AG04449 (cell line): ENCODE results near the gene CCS.

ENCODE experiments used
- CTCF ChIA-PET: fragments of 350-600 bp; formaldehyde crosslinking; extraction: SDS; loops from one replicate; lab custom pipeline; 2021; ENCODE audit warnings: antibody characterized with exemption; lab: Yijun Ruan, JAX
- POLR2A ChIA-PET: fragments of 400-600, 350-600 bp; formaldehyde crosslinking; extraction: SDS; loops from one replicate; lab custom pipeline; 2020; ENCODE audit warnings: antibody characterized with exemption, inconsistent platforms; lab: Yijun Ruan, JAX
- DNase-seq: peaks from one replicate; pipeline ENCODE4 v3.0.0-alpha.2; 2010; ENCODE audit warnings: low read depth, low spot score
- H3K4me3 ChIP-seq: 2 replicates; pipeline ENCODE4 v1.5.1; 2011; ENCODE audit warnings: low read depth, mild to moderate bottlenecking, control low read depth, low read length
- CTCF ChIP-seq: IDR thresholded peaks from one replicate; pipeline ENCODE4 v1.5.1; 2011; ENCODE audit warnings: mild to moderate bottlenecking, moderate library complexity, low read length, control low read depth, inconsistent platforms; ENCODE audit not compliant: insufficient read depth; ENCODE audit errors: missing control alignments

Gene CCS

GRCh38 chr11:66629356-66629755 lies 36.4 kb downstream of the CCS start:
- no peak for TF ChIP-seq CTCF
- H3K4me3 ChIP-seq, result no peak overlapping the region
- ChIA-PET CTCF (interaction anchor here (1.5 to 1.8 kb wide), 2 partner anchors 10 to 51 kb away, joined by 3 to 5 read pairs; no protein-coding TSS in a partner anchor), POLR2A (interaction anchor here (1.2 to 2.8 kb wide), 2 partner anchors 9 to 12 kb away, joined by 6 to 15 read pairs; partner anchors contain the start of genes RBM14 and RBM4)
- no peak for DNase-seq

GRCh38 chr11:66631883-66632282 lies 38.9 kb downstream of the CCS start:
- DNase-seq, result no peak
- CTCF ChIA-PET, result interaction anchor here (1.3 kb wide), 1 partner anchor 14 kb away, joined by 3 read pairs; no protein-coding TSS in a partner anchor
- no peak for TF ChIP-seq CTCF
- H3K4me3 ChIP-seq, result no peak overlapping the region
- POLR2A ChIA-PET, result interaction anchor here (0.7 kb wide), 1 partner anchor 142 kb away, joined by 3 read pairs; no protein-coding TSS in a partner anchor

- TF ChIP-seq CTCF, result no peak
- ChIA-PET POLR2A (interaction anchor here (0.8 kb wide), 1 partner anchor 9 kb away, joined by 3 read pairs; no protein-coding TSS in a partner anchor), CTCF (interaction anchor here (1.3 kb wide), 1 partner anchor 16 kb away, joined by 3 read pairs; no protein-coding TSS in a partner anchor)
- H3K4me3 ChIP-seq, result no peak overlapping the region
- DNase-seq, result no peak
Measured at GRCh38 chr11:66632952-66633351, 40.0 kb downstream of the CCS start.

DNA sequence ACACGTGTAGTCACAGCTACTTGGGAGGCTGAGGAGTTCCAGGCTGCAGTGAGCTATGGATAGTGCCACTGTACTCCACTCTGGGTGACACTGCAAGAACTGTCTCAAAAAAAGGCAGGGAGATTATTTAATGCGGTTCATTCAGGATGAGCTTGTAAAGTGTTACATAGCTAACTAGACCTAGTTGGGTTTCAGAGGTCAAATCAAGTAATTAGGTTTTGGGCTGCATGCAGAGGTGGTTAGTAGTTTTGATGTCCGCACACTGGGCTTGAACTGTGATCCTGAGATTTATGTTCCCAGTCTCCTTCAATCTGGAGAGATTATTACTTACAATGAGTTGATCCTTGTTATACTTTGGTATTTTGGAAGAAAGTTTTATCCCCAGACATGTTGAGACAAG lies 43.4 kb downstream of the CCS start:
- CTCF ChIA-PET, result no interaction called here
- POLR2A ChIA-PET, result interaction anchor here (0.8 kb wide), 1 partner anchor 20 kb away, joined by 3 read pairs; the partner anchor contains the start of gene RBM14
- no peak for TF ChIP-seq CTCF
- no peak overlapping the region for H3K4me3 ChIP-seq
- DNase-seq, result no peak

GRCh38 chr11:66637557-66638176 lies 44.7 kb downstream of the CCS start:
- ChIA-PET CTCF (interaction anchor here (0.8 to 1.8 kb wide), 5 partner anchors 9 to 251 kb away, joined by 3 to 6 read pairs (median 5); partner anchors contain the start of genes CCDC87 and CCS), POLR2A (interaction anchor here (0.6 to 2.7 kb wide), 11 partner anchors 8 to 325 kb away, joined by 3 to 37 read pairs (median 4); partner anchors contain the start of gene RBM14)
- TF ChIP-seq CTCF, result no peak
- no peak for DNase-seq
- H3K4me3 ChIP-seq, result peak overlapping the region; percentile 60
